Adrenal gland (tissue), 5 donors: ENCODE measurements around the gene OR52K2.

ENCODE experiments used
- POLR2A ChIP-seq, 2 donors: fragments of 450-650 bp; IDR thresholded peaks; one replicate each; pipeline ENCODE4 v1.6.1; 2017; ENCODE audit warnings: antibody characterized with exemption in 2 of 2, mild to moderate bottlenecking in 2 of 2, moderate library complexity in 1 of 2
- TF ChIP-seq, protein P1 (sequence below), 6 experiments: fragments of 450-650 bp in 4 of 6; fragments of 200-600 bp in 2 of 6; sonication (generic) in 1 of 6; IDR thresholded peaks; 1 replicate in 5 of 6; 2 replicates in 1 of 6; pipeline versions ENCODE4 v1.5.1 to v1.8.0; 2016 to 2021; ENCODE audit warnings: antibody characterized with exemption in 6 of 6, mild to moderate bottlenecking in 2 of 6, moderate library complexity in 1 of 6
- donor health status: DM: no; HTN: no; CAD: no.

DNA sequence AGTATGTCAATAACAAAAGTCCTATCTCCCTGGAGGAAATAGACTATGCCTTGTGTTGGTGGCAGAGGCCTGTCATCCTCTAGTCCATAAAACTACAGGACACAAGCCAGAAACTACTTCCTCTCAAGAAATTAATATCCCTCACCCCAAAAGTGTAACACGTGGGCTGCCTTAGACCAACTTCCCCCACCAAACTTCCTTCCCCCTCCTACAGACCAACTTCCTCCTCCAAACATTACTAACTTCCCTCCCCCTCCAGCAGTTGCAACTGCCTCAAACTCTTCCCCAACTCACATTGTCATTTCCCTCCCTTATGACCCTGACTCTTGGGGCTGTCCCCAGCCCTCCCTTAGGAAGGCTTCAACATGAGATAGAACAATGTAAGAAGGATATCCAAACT, 6.3 kb downstream of the OR52K2 start:
- TF ChIP-seq, protein P1, sequence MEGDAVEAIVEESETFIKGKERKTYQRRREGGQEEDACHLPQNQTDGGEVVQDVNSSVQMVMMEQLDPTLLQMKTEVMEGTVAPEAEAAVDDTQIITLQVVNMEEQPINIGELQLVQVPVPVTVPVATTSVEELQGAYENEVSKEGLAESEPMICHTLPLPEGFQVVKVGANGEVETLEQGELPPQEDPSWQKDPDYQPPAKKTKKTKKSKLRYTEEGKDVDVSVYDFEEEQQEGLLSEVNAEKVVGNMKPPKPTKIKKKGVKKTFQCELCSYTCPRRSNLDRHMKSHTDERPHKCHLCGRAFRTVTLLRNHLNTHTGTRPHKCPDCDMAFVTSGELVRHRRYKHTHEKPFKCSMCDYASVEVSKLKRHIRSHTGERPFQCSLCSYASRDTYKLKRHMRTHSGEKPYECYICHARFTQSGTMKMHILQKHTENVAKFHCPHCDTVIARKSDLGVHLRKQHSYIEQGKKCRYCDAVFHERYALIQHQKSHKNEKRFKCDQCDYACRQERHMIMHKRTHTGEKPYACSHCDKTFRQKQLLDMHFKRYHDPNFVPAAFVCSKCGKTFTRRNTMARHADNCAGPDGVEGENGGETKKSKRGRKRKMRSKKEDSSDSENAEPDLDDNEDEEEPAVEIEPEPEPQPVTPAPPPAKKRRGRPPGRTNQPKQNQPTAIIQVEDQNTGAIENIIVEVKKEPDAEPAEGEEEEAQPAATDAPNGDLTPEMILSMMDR (IDR thresholded peaks at IDR 0.05), result no peak
- no peak for TF ChIP-seq POLR2A (IDR thresholded peaks at IDR 0.05)
